ENCODE results near the gene SEM1.

- TF ChIP-seq TAF7 (optimal IDR thresholded peaks at IDR 0.05; ENCODE audit: borderline replicate concordance, low read depth, low read length) (no peak), MAX (IDR thresholded peaks at IDR 0.05) (no peak), TAF1 (IDR thresholded peaks at IDR 0.05; ENCODE audit: low read depth, low read length) (no peak), CTCF (IDR thresholded peaks at IDR 0.05; ENCODE audit: control extremely low read depth in 1 of 3, insufficient read depth in 1 of 3, low read depth in 1 of 3, low read length in 3 of 3) (no peak), SIN3A (conservative IDR thresholded peaks at IDR 0.05 in 1 of 2, IDR thresholded peaks at IDR 0.05 in 1 of 2; ENCODE audit: low read depth in 1 of 2, low read length in 2 of 2) (no peak)
Measured at GRCh38 chr7:96695581-96695980, 14.1 kb downstream of the SEM1 start.
